HepG2 (cell line): ENCODE data around the gene GTF2F2. TPM values are rescaled to one million over a fixed set of nuclear protein-coding genes. Genes with fewer than 3 reads are reported as not detected.

ENCODE experiments used
- CC2D1A ChIP-seq: sonication (generic); formaldehyde crosslinking; IDR thresholded peaks from 2 replicates; pipeline ENCODE4 v1.8.1; 2023; ENCODE audit warnings: mild to moderate bottlenecking, missing genetic modification reagents
- CEBPZ ChIP-seq: IDR thresholded peaks from 2 replicates; pipeline ENCODE4 v1.6.1; 2012; ENCODE audit warnings: low read length, improper control_type of control experiment
- DRAP1 ChIP-seq: IDR thresholded peaks from 2 replicates; pipeline ENCODE4 v1.6.1; 2016; ENCODE audit warnings: missing genetic modification reagents, missing compliant biosample characterization
- ELF4 ChIP-seq: sonication (generic); formaldehyde crosslinking; IDR thresholded peaks from 2 replicates; pipeline ENCODE4 v1.5.0; 2020; ENCODE audit warnings: missing genetic modification reagents, mild to moderate bottlenecking, moderate library complexity, borderline replicate concordance
- GTF2F1 ChIP-seq: fragments of 150-350 bp; IDR thresholded peaks from 2 replicates; pipeline ENCODE4 v1.6.1; 2014; ENCODE audit warnings: low read length
- HNF1A ChIP-seq, 2 experiments: sonication (generic) in 1 of 2; formaldehyde crosslinking in 1 of 2; IDR thresholded peaks; 2 replicates each; pipeline versions ENCODE4 v1.4.0 to v1.6.1; 2016 to 2020; ENCODE audit warnings: borderline replicate concordance in 1 of 2, low read depth in 1 of 2, mild to moderate bottlenecking in 1 of 2, missing genetic modification reagents in 1 of 2
- KDM1A ChIP-seq: IDR thresholded peaks from 2 replicates; pipeline ENCODE4 v1.6.1; 2016; ENCODE audit warnings: missing compliant biosample characterization
- MAFF ChIP-seq: IDR thresholded peaks from 2 replicates; pipeline ENCODE4 v1.6.1; 2011; ENCODE audit warnings: low read depth, low read length, improper control_type of control experiment
- MEF2D ChIP-seq: sonication (generic); formaldehyde crosslinking; IDR thresholded peaks from 2 replicates; pipeline ENCODE4 v1.5.1; 2020; ENCODE audit warnings: mild to moderate bottlenecking, missing genetic modification reagents
- MTA1 ChIP-seq: sonication (generic); formaldehyde crosslinking; IDR thresholded peaks from 2 replicates; pipeline ENCODE4 v1.4.0; 2020; ENCODE audit warnings: missing genetic modification reagents, mild to moderate bottlenecking, borderline replicate concordance
- MYC ChIP-seq: sonication (generic); formaldehyde crosslinking; IDR thresholded peaks from 2 replicates; pipeline ENCODE4 v1.9.0; 2021; ENCODE audit warnings: missing genetic modification reagents, borderline replicate concordance
- POGZ ChIP-seq: sonication (generic); formaldehyde crosslinking; IDR thresholded peaks from 2 replicates; pipeline ENCODE4 v1.4.0; 2020; ENCODE audit warnings: mild to moderate bottlenecking, missing genetic modification reagents
- SYNCRIP ChIP-seq: fragments of 200-400 bp; formaldehyde crosslinking; IDR thresholded peaks from 2 replicates; pipeline ENCODE4 v1.6.1; 2018; ENCODE audit warnings: mild to moderate bottlenecking, low read depth, low read length; ENCODE audit not compliant: insufficient read depth
- TEAD3 ChIP-seq: optimal IDR thresholded peaks from 2 replicates; pipeline ENCODE3; 2016; ENCODE audit warnings: borderline replicate concordance
- XRCC5 ChIP-seq: fragments of 200-400 bp; formaldehyde crosslinking; optimal IDR thresholded peaks from 2 replicates; pipeline ENCODE3; 2017; ENCODE audit warnings: mild to moderate bottlenecking, low read length
- ZNF44 ChIP-seq: sonication (generic); formaldehyde crosslinking; IDR thresholded peaks from 2 replicates; pipeline ENCODE4 v1.5.1; 2020; ENCODE audit warnings: mild to moderate bottlenecking, missing genetic modification reagents
- ZNF652 ChIP-seq: IDR thresholded peaks from 2 replicates; pipeline ENCODE4 v1.6.1; 2016; ENCODE audit warnings: low read depth, borderline replicate concordance
- ZNF710 ChIP-seq: sonication (generic); formaldehyde crosslinking; IDR thresholded peaks from 2 replicates; pipeline ENCODE4 v1.5.0; 2020; ENCODE audit warnings: mild to moderate bottlenecking, missing genetic modification reagents, borderline replicate concordance
- polyA plus RNA-seq, 8 experiments: library from polyadenylated mRNA; depleted of rRNA in 3 of 8; stranded (reverse) in 7 of 8; unstranded in 1 of 8; fragments of >200 nt; fragmentation: Illumina TruSeq in 4 of 8; extraction: Trizol in 4 of 8; gene quantifications; 2 replicates each; pipeline versions ENCODE4 v1.2.1 to v1.2.3, GENCODE V29; 2011 to 2016; ENCODE audit warnings: low read depth in 4 of 8, missing spikeins in 1 of 8, mixed read lengths in 1 of 8; ENCODE audit not compliant: insufficient read depth in 1 of 8
- total RNA-seq, 5 experiments: library from RNA; depleted of rRNA; stranded (reverse); fragments of >200 nt; fragmentation: Illumina TruSeq; extraction: Trizol; gene quantifications; 2 replicates each; pipeline ENCODE4 v1.2.3, GENCODE V29; 2016; ENCODE audit warnings: low read depth in 1 of 5

Gene GTF2F2
- total and polyA plus RNA-seq, 2 of the 13 experiments (the other 11 are each of a cell fraction or from before 2014, with no cell fraction given), result 10.6 to 32.8 TPM

- TF ChIP-seq CEBPZ, result no peak
- TF ChIP-seq CC2D1A (CRISPR knock-in tag), result no peak
- TF ChIP-seq DRAP1 (CRISPR knock-in tag), result peak; percentile 97
- TF ChIP-seq ELF4, result no peak
- no peak for TF ChIP-seq MYC
- peak; percentile 91 for TF ChIP-seq HNF1A (IDR thresholded peaks at IDR 0.05; ENCODE audit: low read depth)
- TF ChIP-seq HNF1A (CRISPR knock-in tag; IDR thresholded peaks at IDR 0.05; ENCODE audit: borderline replicate concordance), result peak; percentile 83
- peak; percentile 37 for TF ChIP-seq XRCC5
- TF ChIP-seq SYNCRIP, result no peak
- no peak for TF ChIP-seq MEF2D (CRISPR knock-in tag)
- no peak for TF ChIP-seq ZNF44 (CRISPR knock-in tag)
- peak; percentile 33; the same call in 1 of the 2 replicates for TF ChIP-seq POGZ (CRISPR knock-in tag)
- TF ChIP-seq MTA1, result peak; percentile 37; the same call in 1 of the 2 replicates
- TF ChIP-seq KDM1A (CRISPR knock-in tag), result no peak
- TF ChIP-seq ZNF652 (CRISPR knock-in tag), result peak; percentile 70; the same call in 1 of the 2 replicates
- no peak for TF ChIP-seq GTF2F1
- peak; percentile 89 for TF ChIP-seq ZNF710
- no peak for TF ChIP-seq MAFF
- peak; percentile 14 for TF ChIP-seq TEAD3 (CRISPR knock-in tag)
Observed at GRCh38 chr13:45316338-45316737, 196.0 kb downstream of the GTF2F2 start (continued).
